Activated CD8-positive, alpha-beta T cell treated with anti-CD3 and anti-CD28 coated beads for 36 hours (primary cell): ENCODE data around the gene NAALADL1. TPM values are rescaled to one million over a fixed set of nuclear protein-coding genes. Genes with fewer than 3 reads are reported as not detected.

Source experiments
- ATAC-seq: fragments of 200-7000 bp; cut with Tn5 transposase; one replicate; pipeline ENCODE4 v1.10.0; 2021; ENCODE audit warnings: mild to moderate bottlenecking, moderate library complexity
- CTCF ChIA-PET: fragments of 350-600 bp; sonication (Branson Sonifier 250); formaldehyde crosslinking; loops from one replicate; lab custom pipeline; 2021; ENCODE audit warnings: antibody characterized with exemption; lab: Charles Lee
- POLR2A ChIA-PET: fragments of 350-600 bp; sonication (Branson Sonifier 250); formaldehyde crosslinking; loops from one replicate; lab custom pipeline; 2021; ENCODE audit warnings: antibody characterized with exemption; lab: Charles Lee
- DNase-seq: peaks from one replicate; pipeline ENCODE4 v3.0.0-alpha.2; 2020
- H3K27ac Mint-ChIP-seq: one replicate; pipeline ENCODE4 v1.8.0; 2021; ENCODE audit warnings: mild to moderate bottlenecking, mixed read lengths
- H3K27me3 Mint-ChIP-seq: one replicate; pipeline ENCODE4 v1.8.0; 2021; ENCODE audit warnings: mixed read lengths
- H3K36me3 Mint-ChIP-seq: one replicate; pipeline ENCODE4 v1.8.0; 2021; ENCODE audit warnings: low read depth, mixed read lengths
- H3K4me1 Mint-ChIP-seq: one replicate; pipeline ENCODE4 v1.8.0; 2021; ENCODE audit warnings: low read depth, mixed read lengths
- H3K4me3 Mint-ChIP-seq: one replicate; pipeline ENCODE4 v1.8.0; 2021; ENCODE audit warnings: mild to moderate bottlenecking, moderate library complexity, mixed read lengths
- H3K9me3 Mint-ChIP-seq: one replicate; pipeline ENCODE4 v1.8.0; 2021; ENCODE audit warnings: mixed read lengths
- intact Hi-C: fragments of 100-400 bp; cut with micrococcal nuclease; formaldehyde crosslinking; loops from one replicate; pipeline ENCODE4 v1.10.0; 2022
- total RNA-seq, 2 experiments: library from RNA; stranded (reverse); gene quantifications; one replicate each; pipeline ENCODE4 v1.2.3, GENCODE V29; 2021
- TF ChIP-seq, protein P1 (sequence below): fragments of 200-600 bp; IDR thresholded peaks from one replicate; pipeline ENCODE4 v1.8.0; 2022; ENCODE audit warnings: antibody characterized with exemption, mild to moderate bottlenecking

Gene NAALADL1
- total RNA-seq, 2 experiments from 2014 or later: 6.6 to 7.6 TPM

DNA sequence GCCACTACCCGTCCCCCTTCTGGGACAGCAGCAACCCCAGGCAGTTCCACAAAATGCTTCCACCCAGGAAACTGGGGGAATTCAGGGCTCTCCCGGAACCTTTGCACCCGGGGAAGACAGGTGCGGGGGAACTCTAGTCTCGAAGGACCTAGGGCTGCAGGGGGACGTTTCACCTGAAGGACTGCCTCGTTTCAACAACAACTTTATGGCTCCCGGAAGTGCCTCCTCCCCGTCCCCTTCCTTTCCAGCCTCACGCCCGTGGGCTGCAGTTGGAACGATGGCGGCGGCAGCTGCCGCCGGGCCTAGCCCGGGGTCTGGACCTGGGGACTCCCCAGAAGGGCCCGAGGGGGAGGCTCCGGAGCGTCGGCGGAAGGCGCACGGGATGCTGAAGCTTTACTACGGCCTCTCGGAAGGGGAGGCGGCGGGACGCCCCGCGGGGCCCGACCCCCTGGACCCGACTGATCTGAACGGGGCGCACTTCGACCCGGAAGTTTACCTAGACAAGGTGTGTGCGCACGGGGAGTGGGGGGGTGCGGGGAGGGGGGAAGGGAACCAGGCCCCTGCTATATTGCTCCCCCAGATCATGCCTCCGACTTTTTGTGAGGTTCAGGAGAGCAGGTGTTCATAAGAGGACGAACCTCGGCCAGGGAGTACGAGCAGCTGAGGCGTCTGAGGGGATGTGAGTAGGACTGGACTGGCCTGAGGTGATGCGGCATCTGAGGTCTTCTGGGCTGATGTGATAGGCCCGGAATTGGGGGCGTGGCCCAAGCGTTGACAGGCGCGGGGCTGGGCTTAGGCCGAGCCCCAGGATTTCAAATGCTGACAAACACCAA, 37.8 kb upstream of the NAALADL1 start, which contains the start of gene VPS51:
TSS of gene VPS51 (plus strand) at position 241 of the 833 bp plus-strand sequence. CDS start at position 278, 37 bp downstream.
- intact Hi-C loops: no loop called here
- CTCF ChIA-PET: interaction anchor here (0.7 to 7.4 kb wide), 5 partner anchors 15 to 81 kb away, joined by 3 to 115 read pairs (median 3); partner anchors contain the start of genes TM7SF2 and ZNHIT2
- no peaks in the 10 kb centered on the region for H3K27me3 Mint-ChIP-seq
- H3K4me3 Mint-ChIP-seq: peak within 1 kb of the TSS; percentile 93
- H3K4me1 Mint-ChIP-seq: peaks cover 15% of the 10 kb centered on the region
- H3K27ac Mint-ChIP-seq: peak within 1 kb of the TSS; percentile 96
- ATAC-seq: peak; percentile 95
- TF ChIP-seq, protein P1, sequence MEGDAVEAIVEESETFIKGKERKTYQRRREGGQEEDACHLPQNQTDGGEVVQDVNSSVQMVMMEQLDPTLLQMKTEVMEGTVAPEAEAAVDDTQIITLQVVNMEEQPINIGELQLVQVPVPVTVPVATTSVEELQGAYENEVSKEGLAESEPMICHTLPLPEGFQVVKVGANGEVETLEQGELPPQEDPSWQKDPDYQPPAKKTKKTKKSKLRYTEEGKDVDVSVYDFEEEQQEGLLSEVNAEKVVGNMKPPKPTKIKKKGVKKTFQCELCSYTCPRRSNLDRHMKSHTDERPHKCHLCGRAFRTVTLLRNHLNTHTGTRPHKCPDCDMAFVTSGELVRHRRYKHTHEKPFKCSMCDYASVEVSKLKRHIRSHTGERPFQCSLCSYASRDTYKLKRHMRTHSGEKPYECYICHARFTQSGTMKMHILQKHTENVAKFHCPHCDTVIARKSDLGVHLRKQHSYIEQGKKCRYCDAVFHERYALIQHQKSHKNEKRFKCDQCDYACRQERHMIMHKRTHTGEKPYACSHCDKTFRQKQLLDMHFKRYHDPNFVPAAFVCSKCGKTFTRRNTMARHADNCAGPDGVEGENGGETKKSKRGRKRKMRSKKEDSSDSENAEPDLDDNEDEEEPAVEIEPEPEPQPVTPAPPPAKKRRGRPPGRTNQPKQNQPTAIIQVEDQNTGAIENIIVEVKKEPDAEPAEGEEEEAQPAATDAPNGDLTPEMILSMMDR: no peak
- POLR2A ChIA-PET: interaction anchor here (0.6 to 20.0 kb wide), 13 partner anchors 10 to 172 kb away, joined by 3 to 294 read pairs (median 3); partner anchors contain the start of genes CAPN1, CDCA5, FAU and MRPL49
- peaks cover 5% of the 10 kb centered on the region for H3K36me3 Mint-ChIP-seq
- no peaks in the 10 kb centered on the region for H3K9me3 Mint-ChIP-seq
- DNase-seq: peak; percentile 94

DNA sequence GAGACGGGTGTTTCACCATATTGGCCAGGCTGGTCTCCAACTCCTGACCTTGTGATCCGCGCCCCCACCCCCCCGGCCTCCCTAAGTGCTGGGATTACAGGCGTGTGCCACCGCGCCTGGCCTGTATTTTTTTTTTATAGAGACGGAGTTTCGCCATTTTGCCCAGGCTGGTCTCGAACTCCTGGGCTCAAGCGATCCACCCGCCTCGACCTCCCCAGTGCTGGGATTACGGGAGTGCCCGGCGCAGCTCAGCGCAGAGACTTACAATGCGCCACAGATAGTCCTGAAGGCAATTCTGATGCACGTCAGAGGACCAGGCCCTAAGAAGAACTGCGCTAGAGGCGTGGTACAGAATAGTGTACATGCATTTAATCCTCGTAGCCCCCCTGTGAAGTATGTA, 37.1 kb upstream of the NAALADL1 start:
- peak overlapping the region; percentile 93 for H3K4me3 Mint-ChIP-seq
- ChIA-PET CTCF (interaction anchor here (1.1 to 7.4 kb wide), 2 partner anchors 15 to 17 kb away, joined by 3 to 115 read pairs; partner anchors contain the start of gene TM7SF2), POLR2A (interaction anchor here (0.7 to 20.0 kb wide), 7 partner anchors 9 to 260 kb away, joined by 3 to 294 read pairs (median 9); partner anchors contain the start of genes CDCA5, FAU, MRPL49 and TM7SF2)
- peak overlapping the region; percentile 96 for H3K27ac Mint-ChIP-seq
- intact Hi-C loops: no loop called here
- peaks cover 5% of the 10 kb centered on the region for H3K36me3 Mint-ChIP-seq
- H3K9me3 Mint-ChIP-seq: no peaks in the 10 kb centered on the region
- peaks cover 15% of the 10 kb centered on the region for H3K4me1 Mint-ChIP-seq
- no peaks in the 10 kb centered on the region for H3K27me3 Mint-ChIP-seq
- TF ChIP-seq, protein P1: no peak
- ATAC-seq: no peak
- no peak for DNase-seq

DNA sequence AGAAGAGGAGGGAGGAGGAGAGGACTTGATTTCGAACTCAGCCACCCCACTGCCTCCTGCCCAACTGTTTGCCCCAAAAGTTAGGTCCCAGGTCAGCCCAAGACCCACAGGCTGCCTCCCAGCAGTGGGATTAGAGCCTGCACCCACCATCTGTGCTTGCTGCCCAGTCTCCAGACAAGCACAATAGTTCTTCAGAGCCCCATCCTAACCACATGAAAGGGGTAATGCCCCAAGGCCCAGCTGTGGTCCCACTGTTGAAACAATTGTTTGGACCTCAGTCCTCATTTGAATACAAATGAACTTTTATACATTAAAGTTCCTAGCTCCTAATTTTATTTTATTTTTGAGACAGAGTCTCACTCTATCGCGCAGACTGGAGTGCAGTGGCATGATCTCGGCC, 32.3 kb upstream of the NAALADL1 start:
- no peak for ATAC-seq
- TF ChIP-seq, protein P1: no peak
- no peak for DNase-seq
- intact Hi-C loops: no loop called here
- no peak overlapping the region for H3K4me3 Mint-ChIP-seq
- H3K4me1 Mint-ChIP-seq: peaks cover 4% of the 10 kb centered on the region
- H3K27ac Mint-ChIP-seq: no peak overlapping the region
- POLR2A ChIA-PET: interaction anchor here (0.9 to 20.0 kb wide), 5 partner anchors 9 to 288 kb away, joined by 3 to 294 read pairs (median 5); partner anchors contain the start of genes FAU, MRPL49, TM7SF2 and ZNHIT2
- peaks cover 9% of the 10 kb centered on the region for H3K36me3 Mint-ChIP-seq
- no peaks in the 10 kb centered on the region for H3K9me3 Mint-ChIP-seq
- H3K27me3 Mint-ChIP-seq: no peaks in the 10 kb centered on the region
- CTCF ChIA-PET: interaction anchor here (0.9 to 1.8 kb wide), 3 partner anchors 12 to 76 kb away, joined by 3 to 5 read pairs (median 4); partner anchors contain the start of genes ARL2 and SAC3D1

DNA sequence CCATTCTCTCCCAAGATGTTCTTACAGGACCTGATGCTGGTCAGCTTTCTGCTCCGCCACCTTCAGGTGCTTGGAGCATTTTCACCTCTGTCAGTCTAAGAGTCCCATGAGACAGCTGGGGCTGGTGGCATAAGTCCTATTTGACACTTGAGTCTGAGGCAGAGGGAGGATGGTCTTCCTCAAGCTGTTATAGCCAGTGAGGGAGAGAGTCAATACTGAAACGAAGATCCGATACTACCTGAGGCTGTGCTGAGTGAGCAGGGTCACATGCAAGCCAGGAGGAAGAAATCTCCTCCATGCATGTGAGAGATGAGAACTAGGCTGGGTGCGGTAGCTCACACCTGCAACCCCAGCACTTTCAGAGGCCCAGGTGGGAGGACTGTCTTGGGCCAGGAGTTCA, 31.3 kb upstream of the NAALADL1 start:
- ATAC-seq (no peak), DNase-seq (no peak)
- CTCF ChIA-PET: interaction anchor here (1.3 to 1.8 kb wide), 3 partner anchors 15 to 75 kb away, joined by 3 to 4 read pairs (median 4); partner anchors contain the start of gene ARL2
- TF ChIP-seq, protein P1: no peak
- Mint-ChIP-seq H3K4me3 (no peak overlapping the region), H3K36me3 (peaks cover 11% of the 10 kb centered on the region), H3K4me1 (peaks cover 13% of the 10 kb centered on the region), H3K9me3 (no peaks in the 10 kb centered on the region), H3K27ac (no peak overlapping the region), H3K27me3 (no peaks in the 10 kb centered on the region)
- intact Hi-C loops: no loop called here
- POLR2A ChIA-PET: interaction anchor here (0.9 to 20.0 kb wide), 3 partner anchors 14 to 42 kb away, joined by 3 to 294 read pairs (median 3); partner anchors contain the start of genes FAU, MRPL49, TM7SF2 and ZNHIT2
